ENCODE measurements around the gene HECA.
"Not testable (repeated sequence)": the region's sequence is repeated elsewhere in the genome, so short reads cannot be mapped to it uniquely, and the experiment has no call there.

The HECA gene

GRCh38 chr6:139135578-139136545 lies 982 bp downstream of the HECA start:
- no peak; the same call in 1 of the 2 replicates for TF ChIP-seq CTCF (IDR thresholded peaks at IDR 0.05; ENCODE audit: borderline replicate concordance, insufficient read depth, low read depth, low read length)
- H3K4me3 ChIP-seq (ENCODE audit: low read depth, low read length): peak overlapping the region; percentile 29

DNA sequence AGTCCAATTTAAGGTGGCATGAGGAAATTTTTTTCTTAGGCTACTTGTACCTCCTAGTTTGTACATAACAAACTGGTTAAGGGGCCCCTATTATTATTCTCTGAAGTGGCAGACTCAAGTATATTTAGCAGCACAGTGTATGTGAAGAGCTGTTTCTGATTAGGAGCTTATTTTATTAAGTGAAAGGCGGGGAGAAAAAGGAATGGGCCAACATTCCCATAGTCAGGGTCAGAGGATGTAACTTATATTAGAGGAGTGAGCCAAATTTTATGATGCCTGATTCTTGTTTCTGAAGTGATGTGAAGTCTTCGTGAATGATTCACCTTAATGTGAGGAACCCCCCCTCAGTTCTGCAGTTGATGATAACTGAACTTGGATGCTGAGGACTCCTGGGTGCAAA lies 2.8 kb downstream of the HECA start:
- no peak for TF ChIP-seq CTCF (IDR thresholded peaks at IDR 0.05; ENCODE audit: borderline replicate concordance, insufficient read depth, low read depth, low read length)
- no peak overlapping the region for H3K4me3 ChIP-seq (ENCODE audit: low read depth, low read length)

DNA sequence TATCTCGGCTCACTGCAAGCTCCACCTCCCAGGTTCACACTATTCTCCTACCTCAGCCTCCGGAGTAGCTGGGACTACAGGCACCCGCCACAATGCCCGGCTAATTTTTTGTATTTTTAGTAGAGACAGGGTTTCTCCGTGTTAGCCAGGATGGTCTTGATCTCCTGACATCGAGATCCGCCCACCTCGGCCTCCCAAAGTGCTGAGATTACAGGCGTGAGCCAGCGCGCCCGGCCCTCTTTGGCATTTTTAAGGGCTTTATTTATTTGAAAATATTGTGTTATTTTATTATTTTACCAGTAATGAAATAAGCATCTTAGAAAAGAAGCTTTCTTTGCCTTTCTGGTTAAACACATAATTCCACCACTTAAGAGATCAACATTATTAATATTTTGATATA lies 6.0 kb downstream of the HECA start:
- not testable (repeated sequence) for H3K4me3 ChIP-seq (ENCODE audit: low read depth, low read length)

- H3K4me3 ChIP-seq (ENCODE audit: low read depth, low read length): no peak overlapping the region
- no peak for TF ChIP-seq CTCF (IDR thresholded peaks at IDR 0.05; ENCODE audit: borderline replicate concordance, insufficient read depth, low read depth, low read length)
Observed at GRCh38 chr6:139142262-139142661, 7.4 kb downstream of the HECA start.

DNA sequence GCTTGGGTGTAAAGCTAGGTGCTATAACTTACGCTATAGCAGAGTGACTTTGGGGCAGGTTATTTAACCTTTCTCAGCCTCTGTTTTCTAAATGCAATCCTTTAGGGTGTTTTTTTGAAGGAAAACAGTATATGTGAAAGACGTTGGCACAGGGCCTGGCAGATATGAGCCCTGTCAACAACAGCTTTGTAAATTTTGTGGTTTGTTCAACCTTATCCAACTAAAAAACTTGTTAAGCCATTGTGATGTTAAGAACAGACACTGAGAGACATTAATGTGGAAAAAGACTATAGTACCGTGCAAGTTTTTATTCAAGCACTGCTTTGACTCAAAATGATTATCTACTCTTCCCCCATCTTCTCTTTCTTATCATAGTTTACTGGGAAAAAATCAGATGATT lies 8.2 kb downstream of the HECA start:
- no peak for TF ChIP-seq CTCF (IDR thresholded peaks at IDR 0.05; ENCODE audit: borderline replicate concordance, insufficient read depth, low read depth, low read length)
- no peak overlapping the region for H3K4me3 ChIP-seq (ENCODE audit: low read depth, low read length)

- no peak overlapping the region for H3K4me3 ChIP-seq (ENCODE audit: low read depth, low read length)
- TF ChIP-seq CTCF (IDR thresholded peaks at IDR 0.05; ENCODE audit: borderline replicate concordance, insufficient read depth, low read depth, low read length): no peak
Observed at GRCh38 chr6:139144490-139145085, 9.7 kb downstream of the HECA start.

DNA sequence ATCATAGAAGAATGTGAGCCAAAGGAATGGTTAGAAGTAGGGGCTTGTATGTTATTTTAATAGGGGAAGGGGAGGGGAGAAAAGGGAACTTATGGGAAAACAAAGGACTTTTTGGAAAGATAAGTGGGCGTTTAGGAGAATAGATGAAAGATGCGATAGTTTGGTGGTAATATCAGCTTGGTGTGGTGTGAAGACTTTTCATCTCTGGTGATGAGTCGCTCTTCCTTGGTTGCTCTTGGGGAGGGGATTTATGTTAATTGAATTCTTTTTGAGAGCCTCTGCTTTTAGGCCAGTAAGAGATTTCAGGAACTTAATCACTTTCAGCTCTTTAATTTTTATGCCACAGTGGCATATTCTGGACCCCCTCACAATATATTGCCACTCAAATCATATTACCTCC lies 10.8 kb downstream of the HECA start:
- no peak overlapping the region for H3K4me3 ChIP-seq (ENCODE audit: low read depth, low read length)
- TF ChIP-seq CTCF (IDR thresholded peaks at IDR 0.05; ENCODE audit: borderline replicate concordance, insufficient read depth, low read depth, low read length): no peak
